HEK293 (cell line): ENCODE data around the gene USF3.

Experiments
- CTCF ChIA-PET: fragments of 350-600 bp; formaldehyde crosslinking; extraction: SDS; loops from one replicate; lab custom pipeline; 2021; ENCODE audit warnings: antibody characterized with exemption; lab: Yijun Ruan, JAX
- POLR2A ChIA-PET: fragments of 300-600 bp; formaldehyde crosslinking; extraction: SDS; loops from one replicate; lab custom pipeline; 2020; ENCODE audit warnings: antibody characterized with exemption, inconsistent platforms; lab: Yijun Ruan, JAX
- H3K27ac ChIP-seq: fragments of 200-500 bp; sonication (Bioruptor generic); 2 replicates; pipeline ENCODE4 v1.5.1; 2014; ENCODE audit warnings: low read depth, low read length, control low read depth, inconsistent platforms; ENCODE audit errors: extremely low read depth
- H3K36me3 ChIP-seq, 2 experiments: fragments of 200-500 bp in 1 of 2; sonication (Bioruptor generic) in 1 of 2; 1 replicate in 1 of 2; 2 replicates in 1 of 2; pipeline ENCODE4 v1.5.1; 2014 to 2017; ENCODE audit warnings: inconsistent platforms in 2 of 2, low read length in 2 of 2; ENCODE audit not compliant: control insufficient read depth in 2 of 2, insufficient read depth in 1 of 2
- H3K4me1 ChIP-seq: fragments of 200-500 bp; sonication (Bioruptor generic); 2 replicates; pipeline ENCODE4 v1.5.1; 2014; ENCODE audit warnings: mild to moderate bottlenecking, low read length, inconsistent platforms; ENCODE audit not compliant: control insufficient read depth, insufficient read depth
- H3K4me3 ChIP-seq: 2 replicates; pipeline ENCODE4 v1.5.1; 2011; ENCODE audit warnings: low read depth, mild to moderate bottlenecking, control low read depth, low read length, moderate library complexity
- H3K9me3 ChIP-seq: fragments of 200-500 bp; sonication (Bioruptor generic); 2 replicates; pipeline ENCODE4 v1.5.1; 2014; ENCODE audit warnings: low read depth, low read length, inconsistent platforms; ENCODE audit not compliant: control insufficient read depth, insufficient read depth
- GLI2 ChIP-seq: fragments of 450-650 bp; formaldehyde crosslinking; IDR thresholded peaks from 2 replicates; pipeline ENCODE4; 2017; ENCODE audit warnings: missing biosample characterization, missing genetic modification characterization, low read depth, borderline replicate concordance
- HOXD13 ChIP-seq: sonication (generic); formaldehyde crosslinking; IDR thresholded peaks from 2 replicates; pipeline ENCODE4 v1.8.0; 2022; ENCODE audit warnings: missing genetic modification reagents, borderline replicate concordance
- PATZ1 ChIP-seq: fragments of 450-650 bp; formaldehyde crosslinking; IDR thresholded peaks from 2 replicates; pipeline ENCODE4 v1.5.1; 2016; ENCODE audit warnings: missing biosample characterization, missing genetic modification characterization
- ZBTB44 ChIP-seq: fragments of 450-650 bp; IDR thresholded peaks from 2 replicates; pipeline ENCODE4 v1.5.1; 2018; ENCODE audit warnings: missing biosample characterization, mild to moderate bottlenecking, missing genetic modification characterization
- ZFP69B ChIP-seq: fragments of 450-650 bp; formaldehyde crosslinking; IDR thresholded peaks from 2 replicates; pipeline ENCODE4 v1.5.1; 2016; ENCODE audit warnings: missing biosample characterization, missing genetic modification characterization
- ZNF398 ChIP-seq: fragments of 450-650 bp; formaldehyde crosslinking; IDR thresholded peaks from 2 replicates; pipeline ENCODE4 v1.5.1; 2017; ENCODE audit warnings: missing biosample characterization, missing genetic modification characterization
- ZNF488 ChIP-seq: fragments of 450-650 bp; formaldehyde crosslinking; IDR thresholded peaks from 2 replicates; pipeline ENCODE4 v1.5.1; 2016; ENCODE audit warnings: missing biosample characterization, missing genetic modification characterization
- ZNF513 ChIP-seq: fragments of 450-650 bp; IDR thresholded peaks from 2 replicates; pipeline ENCODE4 v1.5.1; 2018; ENCODE audit warnings: missing biosample characterization, missing genetic modification characterization
- ZNF571 ChIP-seq: fragments of 450-650 bp; formaldehyde crosslinking; IDR thresholded peaks from 2 replicates; pipeline ENCODE4 v1.5.0; 2017; ENCODE audit warnings: missing biosample characterization, missing genetic modification characterization
- ZNF639 ChIP-seq: fragments of 450-650 bp; formaldehyde crosslinking; IDR thresholded peaks from 2 replicates; pipeline ENCODE4 v1.5.1; 2016; ENCODE audit warnings: missing biosample characterization, missing genetic modification characterization
- ZNF768 ChIP-seq: fragments of 450-650 bp; formaldehyde crosslinking; IDR thresholded peaks from 2 replicates; pipeline ENCODE4 v1.5.1; 2018; ENCODE audit warnings: missing biosample characterization, mild to moderate bottlenecking, missing genetic modification characterization
- ZNF837 ChIP-seq: fragments of 450-650 bp; formaldehyde crosslinking; IDR thresholded peaks from 2 replicates; pipeline ENCODE4 v1.5.1; 2016; ENCODE audit warnings: missing biosample characterization, missing genetic modification characterization
- ZSCAN4 ChIP-seq: fragments of 450-650 bp; formaldehyde crosslinking; IDR thresholded peaks from 2 replicates; pipeline ENCODE4 v1.5.1; 2017; ENCODE audit warnings: missing biosample characterization, missing genetic modification characterization

The USF3 gene

GRCh38 chr3:113660896-113661295 is 35.5 kb downstream of the USF3 start:
- H3K4me1 ChIP-seq: no peaks in the 10 kb centered on the region
- H3K36me3 ChIP-seq: peaks cover 0 to 20% of the 10 kb centered on the region in 2 experiments; a peak in 2 of 3 replicates
- no peak overlapping the region for H3K27ac ChIP-seq
- ChIA-PET CTCF (no interaction called here), POLR2A (interaction anchor here (0.6 kb wide), 1 partner anchor 100 kb away, joined by 3 read pairs; no protein-coding TSS in a partner anchor)
- H3K4me3 ChIP-seq: no peak overlapping the region
- no peaks in the 10 kb centered on the region for H3K9me3 ChIP-seq
- TF ChIP-seq ZSCAN4 (tag by site-specific recombination): no peak
- TF ChIP-seq HOXD13: no peak
- TF ChIP-seq ZNF398 (tag by site-specific recombination): no peak
- no peak for TF ChIP-seq GLI2
- TF ChIP-seq ZNF488 (tag by site-specific recombination): no peak
- TF ChIP-seq ZFP69B (tag by site-specific recombination): no peak
- TF ChIP-seq, all 188 proteins: peak for 0

- ChIA-PET POLR2A (no interaction called here), CTCF (no interaction called here)
- TF ChIP-seq ZNF571 (tag by site-specific recombination): no peak
- no peak for TF ChIP-seq ZNF639
- Histone ChIP-seq H3K36me3 (peaks cover 0 to 20% of the 10 kb centered on the region in 2 experiments; a peak in 2 of 3 replicates), H3K4me1 (no peaks in the 10 kb centered on the region), H3K9me3 (no peaks in the 10 kb centered on the region), H3K4me3 (no peak overlapping the region), H3K27ac (no peak overlapping the region)
Measured at GRCh38 chr3:113660458-113660857, 36.0 kb downstream of the USF3 start.

- Histone ChIP-seq H3K27ac (no peak overlapping the region), H3K9me3 (no peaks in the 10 kb centered on the region), H3K4me1 (no peaks in the 10 kb centered on the region), H3K4me3 (no peak overlapping the region), H3K36me3 (peaks cover 0 to 20% of the 10 kb centered on the region in 2 experiments; a peak in 1 of 3 replicates)
- no peak for TF ChIP-seq ZBTB44 (tag by site-specific recombination)
- no peak for TF ChIP-seq ZNF837 (tag by site-specific recombination)
- no peak for TF ChIP-seq PATZ1
- no peak for TF ChIP-seq ZNF768 (tag by site-specific recombination)
- TF ChIP-seq ZNF513 (tag by site-specific recombination): no peak
- ChIA-PET CTCF (no interaction called here), POLR2A (no interaction called here)
Measured at GRCh38 chr3:113659996-113660395, 36.4 kb downstream of the USF3 start.
